ENCODE results near the gene CAPRIN1.
"Not testable (repeated sequence)": the region's sequence is repeated elsewhere in the genome, so short reads cannot be mapped to it uniquely, and the experiment has no call there.

The CAPRIN1 gene

GRCh38 chr11:34052036-34052607, 591 bp downstream of the CAPRIN1 start:
- peak; percentile 90 for DNase-seq

GRCh38 chr11:34052608-34053160, 1.2 kb downstream of the CAPRIN1 start:
- peak; percentile 40 for DNase-seq

GRCh38 chr11:34053161-34053686, 1.7 kb downstream of the CAPRIN1 start:
- peak; percentile 84 for DNase-seq

- DNase-seq: not testable (repeated sequence)
Measured at GRCh38 chr11:34054351-34054750, 2.8 kb downstream of the CAPRIN1 start.

- no peak for DNase-seq
Measured at GRCh38 chr11:34055218-34056000, 3.9 kb downstream of the CAPRIN1 start.

- DNase-seq: no peak
Measured at GRCh38 chr11:34056672-34057071, 5.1 kb downstream of the CAPRIN1 start.

GRCh38 chr11:34063061-34063795, 11.7 kb downstream of the CAPRIN1 start:
- DNase-seq: no peak

- DNase-seq: no peak
Measured at GRCh38 chr11:34064291-34064690, 12.8 kb downstream of the CAPRIN1 start.

- DNase-seq: no peak
Measured at GRCh38 chr11:34065505-34066203, 14.1 kb downstream of the CAPRIN1 start.

GRCh38 chr11:34066766-34067165, 15.2 kb downstream of the CAPRIN1 start:
- DNase-seq: not testable (repeated sequence)

GRCh38 chr11:34067383-34068065, 16.0 kb downstream of the CAPRIN1 start:
- no peak for DNase-seq

- DNase-seq: no peak
Measured at GRCh38 chr11:34068111-34068510, 16.6 kb downstream of the CAPRIN1 start.

GRCh38 chr11:34071306-34071705, 19.8 kb downstream of the CAPRIN1 start:
- DNase-seq: not testable (repeated sequence)

- DNase-seq: no peak
Measured at GRCh38 chr11:34072041-34072440, 20.5 kb downstream of the CAPRIN1 start.

GRCh38 chr11:34072832-34073231, 21.3 kb downstream of the CAPRIN1 start:
- no peak for DNase-seq

GRCh38 chr11:34074391-34074790, 22.9 kb downstream of the CAPRIN1 start:
- no peak for DNase-seq

GRCh38 chr11:34075178-34075820, 23.8 kb downstream of the CAPRIN1 start:
- no peak for DNase-seq

- no peak for DNase-seq
Measured at GRCh38 chr11:34080609-34081008, 29.1 kb downstream of the CAPRIN1 start.

GRCh38 chr11:34084637-34085036, 33.1 kb downstream of the CAPRIN1 start:
- DNase-seq: no peak

GRCh38 chr11:34086554-34087283, 35.2 kb downstream of the CAPRIN1 start:
- no peak for DNase-seq

GRCh38 chr11:34091825-34092224, 40.3 kb downstream of the CAPRIN1 start:
- no peak for DNase-seq

Data from stimulated activated CD4-positive, alpha-beta T cell treated with anti-CD3 and anti-CD28 coated beads, Interleukin-4, amount 100 ng/mL, for 24 hours (primary cell).